GM10266 (cell line): ENCODE data around the gene PBX1.

Source experiments
- DNase-seq: peaks from one replicate; pipeline ENCODE4 v3.0.0; 2012; ENCODE audit errors: extremely low spot score
- TF ChIP-seq, protein P1 (sequence below): IDR thresholded peaks from 2 replicates; pipeline ENCODE4 v1.5.1; 2012; ENCODE audit warnings: mild to moderate bottlenecking, low read depth; ENCODE audit not compliant: control insufficient read depth, insufficient read depth; ENCODE audit errors: missing control alignments

PBX1 gene

DNA sequence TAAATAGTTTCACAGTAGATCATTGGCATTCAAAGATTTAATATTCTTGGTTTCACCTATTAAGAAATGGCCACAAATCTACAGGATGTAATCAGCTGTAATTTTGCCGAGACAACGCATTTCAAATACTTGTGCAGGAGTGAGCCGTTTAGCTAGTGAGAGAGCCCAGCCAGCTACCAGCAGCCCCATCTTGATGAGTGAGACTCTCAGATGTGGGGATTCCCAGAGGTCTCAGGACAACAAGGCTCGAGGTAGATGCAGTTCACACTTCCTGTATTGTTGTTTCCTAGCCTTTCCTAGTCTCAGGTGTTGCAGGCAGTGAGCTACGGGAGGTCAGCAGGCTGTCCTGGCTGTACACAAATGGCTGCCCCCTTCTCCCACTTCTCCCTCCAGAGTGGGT lies 108.6 kb downstream of the PBX1 start:
- TF ChIP-seq, protein P1, sequence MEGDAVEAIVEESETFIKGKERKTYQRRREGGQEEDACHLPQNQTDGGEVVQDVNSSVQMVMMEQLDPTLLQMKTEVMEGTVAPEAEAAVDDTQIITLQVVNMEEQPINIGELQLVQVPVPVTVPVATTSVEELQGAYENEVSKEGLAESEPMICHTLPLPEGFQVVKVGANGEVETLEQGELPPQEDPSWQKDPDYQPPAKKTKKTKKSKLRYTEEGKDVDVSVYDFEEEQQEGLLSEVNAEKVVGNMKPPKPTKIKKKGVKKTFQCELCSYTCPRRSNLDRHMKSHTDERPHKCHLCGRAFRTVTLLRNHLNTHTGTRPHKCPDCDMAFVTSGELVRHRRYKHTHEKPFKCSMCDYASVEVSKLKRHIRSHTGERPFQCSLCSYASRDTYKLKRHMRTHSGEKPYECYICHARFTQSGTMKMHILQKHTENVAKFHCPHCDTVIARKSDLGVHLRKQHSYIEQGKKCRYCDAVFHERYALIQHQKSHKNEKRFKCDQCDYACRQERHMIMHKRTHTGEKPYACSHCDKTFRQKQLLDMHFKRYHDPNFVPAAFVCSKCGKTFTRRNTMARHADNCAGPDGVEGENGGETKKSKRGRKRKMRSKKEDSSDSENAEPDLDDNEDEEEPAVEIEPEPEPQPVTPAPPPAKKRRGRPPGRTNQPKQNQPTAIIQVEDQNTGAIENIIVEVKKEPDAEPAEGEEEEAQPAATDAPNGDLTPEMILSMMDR, result no peak
- no peak for DNase-seq

DNA sequence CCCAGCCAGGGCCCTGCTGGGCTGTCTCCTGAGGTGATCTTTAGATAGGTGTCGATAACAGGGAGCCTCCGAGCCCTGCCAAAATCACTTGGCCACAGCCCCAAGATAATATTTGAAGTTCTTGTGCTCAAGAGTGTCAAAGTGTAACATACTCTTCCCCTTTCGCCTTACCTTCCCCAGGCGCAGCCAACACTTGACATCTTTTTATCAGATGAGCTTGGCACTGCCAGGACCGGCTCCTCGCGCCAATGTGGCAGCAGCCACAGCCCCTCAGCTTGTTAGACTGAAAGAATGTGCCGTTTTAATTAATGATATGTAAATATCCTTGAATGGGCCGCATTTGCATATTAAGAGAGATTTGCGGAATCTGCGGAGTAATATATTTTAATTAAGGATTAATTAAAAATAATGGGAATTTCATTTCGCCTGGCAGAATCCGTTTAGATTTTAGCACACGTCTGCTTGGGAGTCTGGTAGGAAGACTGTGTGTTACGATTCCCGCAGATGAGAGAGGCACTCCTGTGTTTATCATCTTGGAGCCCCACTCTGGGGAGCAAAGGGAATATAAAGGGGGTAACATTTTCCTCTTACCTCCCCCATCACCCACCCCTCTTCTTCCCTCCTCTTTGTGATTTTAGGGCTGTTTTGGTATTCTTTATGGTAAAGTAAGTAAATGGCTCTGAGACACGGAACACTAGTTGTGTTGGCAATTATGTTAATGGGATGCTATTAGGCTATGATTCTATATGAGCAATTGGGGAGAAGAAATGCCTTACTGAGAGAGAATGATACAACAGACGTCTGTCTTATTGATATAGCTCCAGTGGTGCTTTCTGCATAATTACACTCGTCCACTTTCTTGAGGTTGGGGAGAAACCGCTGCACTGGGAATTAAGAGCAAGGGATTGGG lies 109.8 kb downstream of the PBX1 start:
- TF ChIP-seq, protein P1, result no peak
- DNase-seq, result no peak

DNA sequence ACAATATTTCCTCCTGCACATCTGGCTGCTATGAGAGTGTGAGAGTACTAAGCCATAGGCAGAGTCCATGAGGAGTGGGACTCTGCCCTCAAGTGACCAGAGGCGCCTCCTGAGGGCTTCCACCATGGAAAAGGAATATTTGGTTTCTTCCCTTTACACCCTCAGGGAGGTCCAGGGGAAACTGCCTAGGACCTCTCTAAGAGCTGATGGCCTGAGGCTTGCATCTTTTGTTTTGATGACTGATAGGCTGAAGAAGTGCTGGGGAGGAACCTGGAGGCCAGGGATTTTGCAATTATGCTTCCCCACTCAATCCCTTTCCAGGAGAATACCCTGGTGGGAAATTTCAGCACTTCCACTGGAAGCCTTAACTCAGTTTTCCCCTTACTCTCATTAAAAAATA lies 111.0 kb downstream of the PBX1 start:
- TF ChIP-seq, protein P1, result no peak
- no peak for DNase-seq

DNA sequence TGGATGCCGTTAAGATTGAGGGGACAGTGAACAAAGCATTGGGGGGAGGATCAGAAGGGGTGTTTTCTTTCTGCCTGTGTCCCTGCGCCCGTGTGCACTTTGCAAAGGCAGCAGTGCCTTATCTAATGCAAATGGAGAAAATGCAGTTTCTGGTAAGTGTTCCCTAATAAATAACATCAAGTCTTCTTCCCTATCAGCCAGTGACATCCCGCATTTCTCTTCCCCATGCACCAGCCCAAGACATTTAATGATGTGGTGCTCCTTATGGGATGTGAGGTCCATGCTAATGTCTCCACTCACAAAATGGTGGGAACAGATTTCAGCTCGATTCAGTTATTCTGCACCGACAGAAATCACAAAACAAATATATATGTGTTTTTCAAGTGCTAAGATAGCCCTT lies 111.8 kb downstream of the PBX1 start:
- TF ChIP-seq, protein P1, result no peak
- no peak for DNase-seq

DNA sequence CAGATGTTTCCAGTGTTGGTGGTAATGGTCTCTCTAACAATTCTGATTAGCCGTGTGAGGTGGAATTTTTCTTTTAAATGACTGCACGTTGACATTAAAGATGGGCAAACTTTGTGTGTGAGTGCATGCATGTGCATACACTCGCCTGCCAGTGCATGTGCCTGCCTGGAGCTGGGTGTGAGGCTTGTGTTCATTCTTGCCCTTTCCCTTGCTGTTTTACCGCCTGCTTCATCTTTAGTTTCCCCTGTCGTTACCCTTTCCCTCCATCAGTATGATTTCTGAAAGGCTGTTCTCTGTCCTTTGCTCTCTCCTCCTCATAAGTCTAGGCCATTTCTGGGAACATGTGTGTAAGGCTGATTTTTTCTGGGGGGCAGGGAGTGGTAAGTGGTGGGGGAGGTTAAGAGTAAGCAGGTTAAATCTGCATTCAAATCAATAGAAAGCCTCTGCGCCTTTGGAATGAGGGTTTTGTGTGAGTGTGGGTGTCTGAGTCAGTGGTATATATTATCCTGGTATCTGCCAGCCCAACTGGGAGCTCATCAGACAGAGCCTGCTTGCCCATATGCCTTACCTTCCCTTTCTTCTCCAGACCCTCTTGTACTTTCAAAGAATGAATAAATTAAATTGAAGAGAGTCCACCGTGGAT lies 112.5 kb downstream of the PBX1 start:
- TF ChIP-seq, protein P1, result no peak
- DNase-seq, result no peak

DNA sequence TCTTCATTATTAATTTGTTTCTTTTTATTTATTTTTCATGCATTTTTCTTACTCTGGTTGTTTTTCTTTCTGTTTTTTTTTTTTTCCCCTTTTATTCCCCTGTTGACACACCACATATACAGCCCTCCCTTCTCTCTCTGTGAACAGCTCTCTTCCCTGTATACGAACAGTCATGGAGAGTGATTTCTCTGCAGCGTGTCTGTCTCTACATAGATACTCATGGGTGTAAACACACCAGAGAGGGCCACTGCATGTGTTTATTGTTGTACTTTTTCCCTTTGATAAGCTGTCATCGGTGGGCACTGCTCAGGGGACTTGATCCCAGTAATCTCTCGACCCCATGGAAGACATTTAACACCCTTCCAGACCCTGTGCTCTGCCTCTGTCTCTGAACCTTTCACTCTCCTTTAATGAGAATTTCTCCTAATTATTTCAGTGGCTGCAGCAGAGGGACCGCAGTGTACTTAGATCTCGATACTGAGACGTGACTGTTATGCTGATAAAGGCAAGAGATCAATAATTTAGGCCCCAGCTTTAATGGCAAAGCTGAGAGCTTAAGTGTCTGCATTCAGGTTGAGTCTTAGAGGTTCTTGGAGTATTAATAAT lies 113.1 kb downstream of the PBX1 start:
- TF ChIP-seq, protein P1, result no peak
- no peak for DNase-seq
